ENCODE measurements around the gene PTPRC. TPM values are rescaled to one million over a fixed set of nuclear protein-coding genes. Genes with fewer than 3 reads are reported as not detected.
"Not testable (repeated sequence)": the region's sequence is repeated elsewhere in the genome, so short reads cannot be mapped to it uniquely, and the experiment has no call there.

PTPRC gene
- total RNA-seq, 2 experiments from 2014 or later, result 177 to 241 TPM

DNA sequence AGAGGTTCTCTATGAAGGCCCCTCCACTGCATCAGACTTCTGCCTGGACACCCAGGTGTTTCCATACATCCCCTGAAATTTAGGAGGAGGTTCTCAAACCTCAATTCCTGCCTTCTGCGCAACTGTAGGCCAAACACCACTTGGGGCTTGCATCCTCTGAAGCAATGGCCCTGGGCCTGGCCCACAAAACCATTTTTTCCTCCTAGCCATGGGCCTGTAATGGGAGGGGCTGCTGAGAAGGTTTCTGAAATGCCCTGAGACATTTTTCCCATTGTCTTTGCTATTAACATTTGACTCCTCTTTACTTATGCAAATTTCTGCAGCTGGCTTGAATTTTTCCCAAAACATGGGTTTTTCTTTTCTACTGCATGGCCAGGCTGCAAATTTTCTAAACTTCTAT is 37.9 kb upstream of the PTPRC start:
- intact Hi-C loops (cut with micrococcal nuclease; ENCODE audit: unreplicated experiment), result no loop called here
- DNase-seq (ENCODE audit: low spot score), result no peak
- Histone ChIP-seq H3K79me2 (ENCODE audit: insufficient read depth, low read depth, low read length) (peaks cover 28% of the 10 kb centered on the region), H3K36me3 (ENCODE audit: insufficient read depth, low read length) (peaks cover 41% of the 10 kb centered on the region), H2AFZ (ENCODE audit: low read length) (no peak overlapping the region), H4K20me1 (ENCODE audit: insufficient read depth, low read length) (no peaks in the 10 kb centered on the region; the same call in 1 of the 2 replicates), H3K9me2 (ENCODE audit: insufficient read depth, low read length) (no peaks in the 10 kb centered on the region), H3K27ac (ENCODE audit: low read depth, low read length, poor library complexity, severe bottlenecking) (no peak overlapping the region), H3K4me1 (ENCODE audit: insufficient read depth, low read length, poor library complexity, severe bottlenecking) (peaks cover 63% of the 10 kb centered on the region), H3K4me2 (ENCODE audit: low read length) (no peak overlapping the region), H3K4me3 (ENCODE audit: low read depth, low read length, poor library complexity, severe bottlenecking) (no peak overlapping the region), H3K9me3 (ENCODE audit: low read length) (peaks cover 21% of the 10 kb centered on the region; the same call in 1 of the 2 replicates)
- POLR2A ChIA-PET, result interaction anchor here (3.6 to 7.9 kb wide), 4 partner anchors 9 to 82 kb away, joined by 57 to 206 read pairs (median 82); partner anchors contain the start of gene PTPRC
- TF ChIP-seq, protein P1, sequence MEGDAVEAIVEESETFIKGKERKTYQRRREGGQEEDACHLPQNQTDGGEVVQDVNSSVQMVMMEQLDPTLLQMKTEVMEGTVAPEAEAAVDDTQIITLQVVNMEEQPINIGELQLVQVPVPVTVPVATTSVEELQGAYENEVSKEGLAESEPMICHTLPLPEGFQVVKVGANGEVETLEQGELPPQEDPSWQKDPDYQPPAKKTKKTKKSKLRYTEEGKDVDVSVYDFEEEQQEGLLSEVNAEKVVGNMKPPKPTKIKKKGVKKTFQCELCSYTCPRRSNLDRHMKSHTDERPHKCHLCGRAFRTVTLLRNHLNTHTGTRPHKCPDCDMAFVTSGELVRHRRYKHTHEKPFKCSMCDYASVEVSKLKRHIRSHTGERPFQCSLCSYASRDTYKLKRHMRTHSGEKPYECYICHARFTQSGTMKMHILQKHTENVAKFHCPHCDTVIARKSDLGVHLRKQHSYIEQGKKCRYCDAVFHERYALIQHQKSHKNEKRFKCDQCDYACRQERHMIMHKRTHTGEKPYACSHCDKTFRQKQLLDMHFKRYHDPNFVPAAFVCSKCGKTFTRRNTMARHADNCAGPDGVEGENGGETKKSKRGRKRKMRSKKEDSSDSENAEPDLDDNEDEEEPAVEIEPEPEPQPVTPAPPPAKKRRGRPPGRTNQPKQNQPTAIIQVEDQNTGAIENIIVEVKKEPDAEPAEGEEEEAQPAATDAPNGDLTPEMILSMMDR (conservative IDR thresholded peaks at IDR 0.05; ENCODE audit: low read length), result no peak
- TF ChIP-seq EZH2phosphoT487 (IDR thresholded peaks at IDR 0.05; ENCODE audit: borderline replicate concordance, low read depth, low read length), result no peak
- CTCF ChIA-PET (ENCODE audit: unreplicated experiment), result no interaction called here
- no TSS peak for BruUV-seq (replicated peaks)

- BruUV-seq (replicated peaks); H3K4me2 ChIP-seq (ENCODE audit: low read length); DNase-seq (ENCODE audit: low spot score); H3K27ac ChIP-seq (ENCODE audit: low read depth, low read length, poor library complexity, severe bottlenecking); H2AFZ ChIP-seq (ENCODE audit: low read length); intact Hi-C loops (cut with micrococcal nuclease; ENCODE audit: unreplicated experiment); H3K9me2 ChIP-seq (ENCODE audit: insufficient read depth, low read length); H4K20me1 ChIP-seq (ENCODE audit: insufficient read depth, low read length); CTCF ChIA-PET (ENCODE audit: unreplicated experiment); H3K4me3 ChIP-seq (ENCODE audit: low read depth, low read length, poor library complexity, severe bottlenecking): not testable (repeated sequence)
- Histone ChIP-seq H3K79me2 (ENCODE audit: insufficient read depth, low read depth, low read length) (peaks cover 24% of the 10 kb centered on the region), H3K4me1 (ENCODE audit: insufficient read depth, low read length, poor library complexity, severe bottlenecking) (peaks cover 63% of the 10 kb centered on the region), H3K9me3 (ENCODE audit: low read length) (peaks cover 21% of the 10 kb centered on the region; the same call in 1 of the 2 replicates), H3K36me3 (ENCODE audit: insufficient read depth, low read length) (peaks cover 37% of the 10 kb centered on the region)
- POLR2A ChIA-PET, result interaction anchor here (4.4 to 7.9 kb wide), 3 partner anchors 8 to 36 kb away, joined by 57 to 206 read pairs (median 98); partner anchors contain the start of gene PTPRC
Observed at GRCh38 chr1:198601310-198601709, 37.5 kb upstream of the PTPRC start.

DNA sequence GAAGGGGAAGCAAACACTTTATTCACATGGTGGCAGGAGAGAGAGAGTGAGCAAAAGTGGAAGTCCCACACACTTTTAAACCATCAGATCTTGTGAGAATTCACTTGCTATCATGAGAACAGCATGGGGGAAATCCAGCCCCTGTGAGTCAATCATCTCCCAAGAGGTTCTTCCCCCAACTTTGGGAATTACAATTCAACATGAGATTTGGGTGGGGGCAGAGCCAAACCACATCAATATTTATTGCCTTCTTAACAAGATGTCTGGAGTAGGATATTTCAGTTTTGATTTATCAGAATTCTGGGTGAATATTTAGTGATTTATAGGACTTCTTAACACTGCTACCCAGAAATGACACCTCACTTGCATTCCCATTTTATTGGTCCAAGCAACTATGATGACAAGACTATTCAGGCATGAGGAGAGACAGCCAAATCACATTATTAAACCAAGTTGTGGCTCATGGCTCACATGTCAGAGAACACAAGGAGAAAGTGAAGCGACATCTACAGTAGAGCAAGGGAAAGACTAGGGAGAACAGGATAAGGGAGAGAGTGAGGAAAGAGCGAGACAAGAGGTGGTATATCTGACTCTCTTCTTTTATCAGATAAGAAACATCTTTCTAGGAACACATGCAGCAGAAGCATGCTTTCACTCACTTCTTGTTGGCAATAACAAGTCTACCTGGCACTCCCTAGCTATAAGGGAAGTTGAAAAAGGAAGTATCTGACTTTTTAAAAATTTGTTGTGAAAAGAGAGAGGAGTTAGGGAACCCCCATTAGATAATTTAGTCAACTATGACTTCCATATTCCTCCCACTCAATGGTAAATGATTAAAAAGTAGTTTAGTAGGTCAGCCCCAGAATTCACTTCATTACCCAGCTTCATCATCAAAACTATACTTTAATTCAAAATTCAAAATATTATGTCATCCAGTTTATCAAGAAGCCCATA is 36.6 kb upstream of the PTPRC start:
- H3K4me2 ChIP-seq (ENCODE audit: low read length), result no peak overlapping the region
- no TSS peak for BruUV-seq (replicated peaks)
- H3K4me3 ChIP-seq (ENCODE audit: low read depth, low read length, poor library complexity, severe bottlenecking), result no peak overlapping the region
- intact Hi-C loops (cut with micrococcal nuclease; ENCODE audit: unreplicated experiment), result no loop called here
- peaks cover 21% of the 10 kb centered on the region; the same call in 1 of the 2 replicates for H3K9me3 ChIP-seq (ENCODE audit: low read length)
- H3K4me1 ChIP-seq (ENCODE audit: insufficient read depth, low read length, poor library complexity, severe bottlenecking), result peaks cover 56% of the 10 kb centered on the region
- no peaks in the 10 kb centered on the region; the same call in 1 of the 2 replicates for H4K20me1 ChIP-seq (ENCODE audit: insufficient read depth, low read length)
- peaks cover 28% of the 10 kb centered on the region for H3K36me3 ChIP-seq (ENCODE audit: insufficient read depth, low read length)
- H2AFZ ChIP-seq (ENCODE audit: low read length), result no peak overlapping the region
- no peak overlapping the region for H3K27ac ChIP-seq (ENCODE audit: low read depth, low read length, poor library complexity, severe bottlenecking)
- ChIA-PET CTCF (ENCODE audit: unreplicated experiment) (interaction anchor here (0.6 kb wide), 1 partner anchor 17 kb away, joined by 3 read pairs; no protein-coding TSS in a partner anchor), POLR2A (interaction anchor here (0.6 to 7.9 kb wide), 5 partner anchors 16 to 438 kb away, joined by 3 to 206 read pairs (median 5); partner anchors contain the start of gene PTPRC)
- H3K79me2 ChIP-seq (ENCODE audit: insufficient read depth, low read depth, low read length), result peaks cover 15% of the 10 kb centered on the region
- H3K9me2 ChIP-seq (ENCODE audit: insufficient read depth, low read length), result no peaks in the 10 kb centered on the region
- TF ChIP-seq EZH2phosphoT487 (IDR thresholded peaks at IDR 0.05; ENCODE audit: borderline replicate concordance, low read depth, low read length), result no peak
- TF ChIP-seq, protein P1 (conservative IDR thresholded peaks at IDR 0.05; ENCODE audit: low read length), result no peak
- DNase-seq (ENCODE audit: low spot score), result no peak

All from OCI-LY7 (cell line).